Activated CD4-positive, alpha-beta T cell treated with anti-CD3 and anti-CD28 coated beads, Interleukin-2, amount 50 U/mL, for 1 hour (primary cell): ENCODE data around the gene KLHL35.

Experiments used
- DNase-seq: peaks from one replicate; pipeline ENCODE4 v3.0.0-alpha.2; 2020

KLHL35 gene

GRCh38 chr11:75441804-75442132 is 8.8 kb upstream of the KLHL35 start:
- no peak for DNase-seq

GRCh38 chr11:75440960-75441803 is 8.2 kb upstream of the KLHL35 start:
- no peak for DNase-seq

DNA sequence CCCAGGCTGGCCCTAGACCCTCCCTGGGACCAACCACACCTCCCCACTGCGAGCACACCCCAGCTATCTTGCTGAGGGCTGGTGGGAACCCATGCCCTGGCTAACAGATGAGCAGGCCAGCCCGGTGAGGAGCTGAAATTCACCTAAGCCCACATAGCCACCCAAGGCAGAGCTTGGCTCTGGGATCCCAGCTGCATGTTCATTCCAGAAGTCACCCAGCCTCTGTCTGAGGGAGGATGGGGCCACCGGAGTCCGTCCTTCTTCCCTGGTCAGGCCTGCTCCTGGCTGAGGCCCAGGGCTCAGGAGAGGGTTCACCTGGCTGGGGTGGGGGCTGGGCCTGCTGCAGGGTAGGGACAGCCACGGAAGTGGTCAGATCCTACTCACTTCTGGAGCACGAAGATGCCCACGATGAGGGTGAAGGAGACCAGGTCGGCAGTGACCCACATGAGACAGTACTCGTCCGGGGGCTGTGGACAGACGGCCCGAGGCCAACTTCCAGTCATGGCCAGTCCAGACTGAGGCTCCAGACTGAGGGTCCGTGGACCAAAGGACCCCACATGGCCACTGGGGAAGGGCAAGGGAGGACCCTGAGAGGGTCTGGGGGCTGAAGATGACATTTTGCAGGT is 6.6 kb upstream of the KLHL35 start:
- DNase-seq = no peak

DNA sequence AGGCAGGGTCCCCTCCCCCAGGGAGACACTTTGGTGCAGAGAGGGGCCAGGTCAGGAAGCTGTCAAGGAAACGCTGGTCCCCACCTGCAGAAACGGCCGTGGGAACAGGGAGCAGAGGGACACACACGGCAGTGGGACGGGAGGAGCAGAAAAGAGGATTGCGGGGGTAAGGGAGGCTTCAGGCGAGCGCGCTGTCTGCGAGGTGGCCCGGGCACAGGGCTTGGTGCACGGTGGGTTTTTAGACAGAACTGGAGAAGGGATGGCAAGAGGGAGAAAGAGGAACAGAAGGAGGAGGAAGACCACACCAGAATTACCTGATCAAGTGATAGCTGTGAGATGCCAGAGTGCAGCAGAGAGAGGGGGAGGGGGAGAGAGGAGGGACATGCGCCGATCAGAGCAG is 6.0 kb upstream of the KLHL35 start:
- no peak for DNase-seq

GRCh38 chr11:75437966-75438659 is 5.1 kb upstream of the KLHL35 start:
- no peak for DNase-seq

DNA sequence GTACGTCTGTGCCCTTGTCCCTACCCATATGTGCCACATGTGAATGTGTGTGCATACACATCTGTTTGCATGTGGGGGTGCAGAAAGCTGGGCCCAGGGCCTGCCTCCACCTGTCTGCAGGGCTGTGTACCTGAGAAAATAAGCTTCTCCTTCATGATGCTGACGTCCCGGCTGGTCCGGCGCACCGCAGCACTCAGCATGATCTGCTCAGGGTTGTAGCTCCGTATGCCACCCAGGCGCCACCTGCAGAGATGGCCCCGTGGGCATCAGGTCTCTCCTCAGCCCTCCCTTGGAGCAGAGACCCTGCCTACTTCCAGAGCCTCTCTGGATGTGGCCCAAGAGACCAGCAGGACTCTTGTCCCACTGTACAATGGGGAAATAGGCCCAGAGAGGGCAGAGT is 3.8 kb upstream of the KLHL35 start:
- DNase-seq = no peak

DNA sequence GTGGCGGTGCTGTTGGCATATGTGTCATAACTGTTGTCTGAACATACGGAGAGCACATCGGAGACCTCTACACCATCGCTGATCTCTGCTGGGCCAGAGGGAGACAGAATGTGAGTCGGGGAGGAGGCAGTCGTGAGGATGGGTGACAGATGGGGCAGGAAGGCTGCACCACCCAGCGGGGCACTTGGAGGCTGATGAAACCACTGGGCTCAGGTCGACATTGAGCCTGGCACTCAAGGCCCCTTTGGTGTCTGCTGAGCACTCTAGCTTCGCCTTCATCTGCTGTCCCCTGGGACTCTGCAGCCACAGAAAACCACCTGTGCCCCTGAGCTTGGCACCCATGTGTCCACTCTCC is 2.5 kb upstream of the KLHL35 start:
- no peak for DNase-seq

DNA sequence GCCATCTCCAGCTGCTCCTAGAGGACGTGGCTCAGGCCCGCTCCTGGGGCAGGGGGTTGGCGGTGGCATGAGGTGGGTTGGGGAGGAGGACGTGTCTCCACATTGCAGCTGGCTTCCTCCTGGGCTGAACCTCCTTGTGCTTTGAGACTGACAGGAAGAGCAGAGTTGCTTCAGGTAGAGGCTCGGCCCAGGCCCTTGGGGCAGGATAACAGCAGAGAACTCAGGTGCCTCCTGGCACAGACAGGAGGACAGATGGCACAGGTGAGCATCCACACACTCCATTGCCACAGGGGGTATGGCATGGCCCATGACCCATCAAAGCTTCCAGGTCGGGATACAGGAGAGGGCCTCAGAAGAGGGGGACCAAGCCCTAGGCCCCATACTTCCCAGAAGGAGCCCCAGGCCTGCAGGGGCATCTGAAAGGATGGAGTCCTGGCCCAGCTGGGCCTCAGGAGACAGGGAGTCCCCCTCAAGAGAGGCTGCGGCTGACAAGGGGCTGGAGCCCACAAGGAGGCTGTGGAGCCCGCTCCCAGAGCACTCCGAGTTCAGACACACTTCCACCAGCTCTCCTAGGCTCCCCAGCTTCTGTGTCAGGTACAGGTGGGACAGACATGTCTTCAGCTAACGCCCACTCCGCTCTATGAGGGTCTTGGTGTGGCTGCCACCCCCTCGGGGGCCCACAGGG is 2.0 kb upstream of the KLHL35 start:
- DNase-seq = no peak

- DNase-seq = no peak
Measured at GRCh38 chr11:75434051-75434450, 1.0 kb upstream of the KLHL35 start.

DNA sequence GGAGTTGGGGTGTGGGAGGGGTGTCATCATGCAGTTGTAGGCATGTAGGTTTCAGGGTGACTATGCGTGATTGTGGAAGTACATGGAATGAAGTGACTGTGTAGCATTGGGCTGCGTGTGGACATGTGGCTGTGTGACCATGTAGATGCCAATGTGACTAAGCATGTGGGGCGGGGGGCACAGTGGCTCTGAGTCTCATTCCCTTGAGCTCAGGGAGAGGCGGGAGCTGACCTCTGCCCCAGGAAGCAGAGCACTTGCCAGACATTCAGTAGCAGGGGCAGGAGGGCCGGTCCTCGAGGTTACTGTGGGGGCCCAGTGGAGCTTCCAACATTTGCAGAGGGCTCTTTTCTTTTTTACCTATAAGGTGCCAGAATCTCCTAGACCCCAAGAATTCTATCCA is 440 bp upstream of the KLHL35 start:
- DNase-seq = no peak

- no peak for DNase-seq
Measured at GRCh38 chr11:75431533-75432525, 1.2 kb downstream of the KLHL35 start.

DNA sequence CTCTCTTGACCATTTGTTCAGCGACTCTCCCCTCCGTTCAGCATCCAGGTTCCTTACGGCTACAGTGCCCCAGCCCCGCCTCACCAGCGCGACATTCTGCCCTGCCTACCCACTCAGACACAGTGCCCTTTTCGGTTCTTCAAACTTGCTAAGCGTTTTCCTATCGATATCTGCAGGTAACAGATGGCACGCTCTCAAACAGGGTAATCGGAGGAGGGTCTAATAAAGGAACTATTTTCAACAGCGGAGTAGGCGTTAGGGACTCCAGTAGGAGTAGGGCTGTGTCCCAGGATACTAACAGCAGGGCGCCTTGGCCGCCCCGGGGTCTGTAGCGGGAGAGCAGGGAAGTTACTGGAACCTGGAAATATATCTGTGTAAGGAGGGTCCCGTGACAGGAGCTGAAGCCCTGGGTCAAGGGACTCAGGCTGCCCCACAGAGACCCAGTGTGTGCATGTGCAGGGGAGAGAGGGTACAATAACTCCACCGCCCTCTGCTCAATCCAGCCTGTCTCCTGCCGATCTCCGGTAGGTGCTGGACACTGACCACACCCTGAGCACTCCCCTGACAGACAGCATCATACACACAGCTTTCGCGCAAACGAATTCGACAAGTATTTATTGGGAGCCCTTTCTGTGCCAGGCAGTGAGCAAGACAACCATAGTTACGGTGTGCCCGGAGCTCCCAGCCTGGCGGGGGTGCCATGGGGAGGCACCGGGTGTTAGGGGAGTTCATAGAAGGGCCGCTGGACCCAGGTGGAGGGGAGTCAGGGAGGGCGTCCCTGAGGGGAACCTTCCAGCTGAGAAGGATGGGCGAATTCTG is 2.1 kb downstream of the KLHL35 start:
- no peak for DNase-seq

GRCh38 chr11:75429902-75430713 is 2.9 kb downstream of the KLHL35 start:
- DNase-seq = peak; percentile 56

DNA sequence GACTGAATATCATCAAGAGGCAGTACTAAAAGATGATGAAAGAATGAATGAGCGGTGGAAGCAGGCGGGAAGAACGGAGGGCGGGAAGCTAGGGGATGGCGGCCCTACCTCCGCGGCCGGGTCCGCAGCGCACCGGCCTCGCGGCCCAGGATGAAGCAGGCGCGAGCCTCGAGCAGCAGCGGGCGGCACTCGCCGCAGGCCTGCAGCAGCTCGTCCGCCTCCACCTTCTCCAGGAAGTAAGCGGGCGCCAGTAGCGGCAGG is 3.4 kb downstream of the KLHL35 start:
- DNase-seq = no peak

- no peak for DNase-seq
Measured at GRCh38 chr11:75428989-75429640, 3.9 kb downstream of the KLHL35 start.

- peak; percentile 52 for DNase-seq
Measured at GRCh38 chr11:75428281-75428724, 4.7 kb downstream of the KLHL35 start.

DNA sequence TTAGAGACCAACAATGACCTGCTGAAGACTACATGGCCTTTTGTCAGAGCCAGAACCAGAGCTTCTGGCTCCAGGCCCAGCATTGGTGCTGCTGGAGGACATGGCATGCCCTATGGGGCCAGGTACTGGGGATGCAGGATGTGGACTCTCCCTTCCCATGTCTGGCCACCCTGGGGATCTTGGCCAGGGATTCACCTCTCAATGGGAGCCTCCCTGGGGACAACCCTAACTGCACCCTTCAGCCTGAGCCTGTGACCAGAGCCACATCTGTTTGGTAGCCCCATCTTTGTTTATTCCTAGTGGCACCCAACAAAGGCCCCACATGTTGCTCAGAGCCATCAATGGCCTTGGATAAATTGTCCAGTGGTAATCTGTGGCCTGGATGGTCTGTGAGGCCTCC is 5.8 kb downstream of the KLHL35 start:
- DNase-seq = no peak

GRCh38 chr11:75426720-75427086 is 6.3 kb downstream of the KLHL35 start:
- DNase-seq = no peak

DNA sequence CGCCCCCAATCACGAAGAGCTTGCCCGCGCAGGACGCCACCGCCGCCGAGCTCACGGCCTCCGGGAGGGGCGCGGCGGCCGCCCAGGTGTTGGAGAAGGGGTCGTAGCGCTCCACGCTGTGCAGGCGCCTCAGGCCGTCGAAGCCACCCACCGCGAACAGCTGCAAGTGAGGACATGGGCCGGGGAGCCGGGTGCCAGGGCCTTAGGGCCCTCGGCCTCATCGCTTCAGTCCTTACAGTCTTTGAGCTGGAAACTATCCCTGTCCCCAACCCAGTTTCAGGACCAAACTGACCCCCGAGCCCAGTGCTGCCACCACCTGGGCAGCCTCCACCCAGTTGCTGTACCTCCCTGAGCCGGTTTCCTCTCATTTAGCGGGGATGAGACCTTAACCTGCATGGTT is 7.6 kb downstream of the KLHL35 start:
- DNase-seq = no peak

DNA sequence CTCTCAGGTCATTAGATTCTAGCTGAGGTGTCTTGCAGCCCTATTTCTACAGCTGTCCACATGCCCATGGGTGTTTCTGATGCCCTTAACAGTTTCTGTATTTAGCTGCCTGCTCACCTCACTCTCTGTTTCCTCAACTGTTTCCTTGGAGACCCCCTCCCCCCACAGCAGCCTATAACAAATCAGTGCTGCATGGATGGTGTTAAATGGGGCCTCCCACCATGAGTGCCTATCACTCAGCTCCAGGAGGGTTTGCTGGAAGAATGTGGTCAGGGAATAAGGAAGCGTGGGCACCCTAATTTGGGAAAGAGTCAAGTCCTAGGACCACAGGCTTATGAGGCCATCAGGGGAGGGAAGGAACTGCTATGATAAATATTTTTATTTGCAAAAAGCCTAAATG is 8.6 kb downstream of the KLHL35 start:
- no peak for DNase-seq
